Aorta (tissue), 5 donors: ENCODE results near the gene FZR1. TPM values are rescaled to one million over a fixed set of nuclear protein-coding genes. Genes with fewer than 3 reads are reported as not detected.

Experiments
- ATAC-seq: fragments of 200-7000 bp; cut with Tn5 transposase; one replicate; pipeline ENCODE4 v1.9.1; 2022; ENCODE audit warnings: moderate library complexity; ENCODE audit not compliant: low FRiP score
- DNase-seq, 2 donors: peaks; one replicate each; pipeline ENCODE4 v3.0.0-alpha.2; 2020
- H3K27ac ChIP-seq, 2 donors: one replicate each; pipeline ENCODE4 v1.5.1; 2013; ENCODE audit warnings: low read length in 2 of 2, mild to moderate bottlenecking in 2 of 2, moderate library complexity in 2 of 2, control low read depth in 1 of 2, inconsistent platforms in 1 of 2, low read depth in 1 of 2
- H3K27me3 ChIP-seq, 2 donors: one replicate each; pipeline ENCODE4 v1.6.1; 2013; ENCODE audit warnings: control low read depth in 1 of 2, low read length in 1 of 2, mild to moderate bottlenecking in 1 of 2, moderate library complexity in 1 of 2; ENCODE audit not compliant: insufficient read depth in 2 of 2, control insufficient read depth in 1 of 2
- H3K36me3 ChIP-seq, 2 donors: one replicate each; pipeline ENCODE4 v1.6.1; 2013; ENCODE audit warnings: control low read depth in 1 of 2, low read length in 1 of 2, mild to moderate bottlenecking in 1 of 2; ENCODE audit not compliant: insufficient read depth in 2 of 2, control insufficient read depth in 1 of 2
- H3K4me1 ChIP-seq, 2 donors: one replicate each; pipeline ENCODE4 v1.6.1; 2013; ENCODE audit warnings: low read length in 2 of 2, control low read depth in 1 of 2, mild to moderate bottlenecking in 1 of 2, moderate library complexity in 1 of 2; ENCODE audit not compliant: insufficient read depth in 2 of 2, control insufficient read depth in 1 of 2
- H3K4me3 ChIP-seq, 2 donors: one replicate each; pipeline ENCODE4 v1.5.1; 2013; ENCODE audit warnings: low read length in 2 of 2, control low read depth in 1 of 2, mild to moderate bottlenecking in 1 of 2
- H3K9me3 ChIP-seq: one replicate; pipeline ENCODE4 v1.6.1; 2013; ENCODE audit warnings: mild to moderate bottlenecking, low read length; ENCODE audit not compliant: control insufficient read depth
- WGBS, 2 donors: extraction: QIAGEN DNeasy Blood & Tissue Kit; methylation state at CpG; one replicate each; pipeline ENCODE4 v1.1.7; 2013; 5-methylcytosine and 5-hydroxymethylcytosine counted together
- intact Hi-C, 2 donors: fragments of 100-400 bp; cut with DNase I; formaldehyde crosslinking; loops; one replicate each; pipeline versions ENCODE4 v1.14.2 to v1.15.0; 2022
- polyA plus RNA-seq, 2 donors: library from polyadenylated mRNA; stranded (reverse); fragments of 200-250 nt; gene quantifications; one replicate each; pipeline ENCODE4 v1.2.3, GENCODE V29; 2013
- total RNA-seq, 2 donors: library from RNA; stranded (reverse); fragmentation: NEBNext Ultra II Directional; extraction: Animal tissue kit (Norgen Biotek cat#: 25700); gene quantifications; one replicate each; pipeline ENCODE4 v1.2.1, GENCODE V29; 2021
- donor health status: healthy with polysubstance abuse.
- donor health status: Bipolar disorder and iron deficiency.
- donor health status: DM: no; HTN: no; CAD: no.
- donor health status: DM: no; HTN: no; CAD: no.
- donor health status: DM: yes; HTN: yes; CAD: no.

FZR1 gene
- total and polyA plus RNA-seq, 4 donors, result 8.0 to 42.0 (median 29.4) TPM

DNA sequence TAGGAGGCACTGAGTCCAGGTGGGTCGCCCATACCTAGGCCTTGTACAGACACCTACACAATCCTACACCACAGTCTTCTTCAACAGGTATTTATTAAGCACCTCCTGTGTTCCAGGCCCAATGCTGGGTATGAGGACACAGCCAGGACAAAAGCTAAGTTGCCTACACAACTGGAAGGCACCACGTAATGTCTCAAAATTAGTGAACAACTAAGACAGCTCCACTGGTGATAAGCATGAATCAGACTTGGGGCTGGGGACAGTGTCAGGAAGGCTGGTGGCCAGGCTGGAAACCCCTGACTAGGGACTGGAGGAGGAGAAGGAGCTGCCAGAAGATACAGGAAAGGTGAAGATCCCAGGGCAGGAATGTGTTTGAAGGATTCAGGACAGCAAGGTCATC, 28.2 kb upstream of the FZR1 start:
- WGBS, 2 donors, result 93 to 97% methylated on average over 2 of the region's 2 CpGs
- Histone ChIP-seq H3K4me3 (no peak overlapping the region), H3K27ac (no peak overlapping the region), H3K9me3 (no peaks in the 10 kb centered on the region), H3K36me3 (no peaks in the 10 kb centered on the region), H3K4me1 (no peaks in the 10 kb centered on the region), H3K27me3 (no peaks in the 10 kb centered on the region)
- intact Hi-C loops, result no loop called here
- ATAC-seq, result no peak
- no peak for DNase-seq

DNA sequence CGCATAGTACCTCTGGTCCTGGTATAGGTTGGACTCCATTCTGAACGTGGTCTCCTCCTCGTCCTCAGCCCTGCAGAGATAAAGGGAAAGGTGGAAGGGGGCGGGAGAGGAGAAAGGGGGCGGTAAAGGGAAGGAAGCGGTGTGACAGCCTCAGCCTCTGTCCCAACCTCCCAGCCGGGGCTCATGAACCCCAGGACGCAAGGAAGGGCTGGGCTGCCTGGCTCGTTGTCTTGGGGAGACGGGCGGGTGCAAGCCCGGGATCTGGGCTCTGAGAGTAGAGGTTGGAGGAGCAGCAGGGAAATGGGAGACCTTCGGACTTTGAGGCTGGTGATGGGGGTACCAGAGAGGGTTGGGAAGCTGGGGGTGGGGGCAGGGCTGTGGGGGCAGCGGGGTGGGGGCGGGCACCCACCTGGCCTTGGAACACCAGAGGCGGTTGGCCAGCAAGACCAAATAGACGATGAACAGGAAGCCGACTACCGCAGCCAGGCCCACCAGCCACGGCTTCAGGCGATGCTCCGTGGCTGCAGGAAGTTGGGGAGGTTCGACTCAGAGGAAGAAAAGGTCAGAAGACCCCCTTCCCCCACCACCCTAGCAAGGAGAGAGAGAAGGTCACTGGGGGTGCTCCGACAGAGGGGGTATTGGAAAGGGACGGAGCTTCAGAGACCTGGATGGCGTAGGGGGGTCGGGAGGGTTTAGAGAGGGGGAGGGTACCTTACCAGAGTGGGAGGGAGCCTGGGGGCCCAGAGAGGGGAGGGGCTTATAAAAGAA, 27.5 kb upstream of the FZR1 start:
- intact Hi-C loops, result no loop called here
- no peaks in the 10 kb centered on the region for H3K27me3 ChIP-seq
- 21 to 31% methylated on average over 26 to 27 of the region's 27 CpGs for WGBS, 2 donors

GRCh38 chr19:3479177-3479833, 26.8 kb upstream of the FZR1 start:
- 25 to 37% methylated on average over 7 of the region's 7 CpGs for WGBS, 2 donors
- ATAC-seq, result no peak

More for the DNA sequence above, 27.5 kb upstream of the FZR1 start:
- H3K4me1 ChIP-seq, result no peaks in the 10 kb centered on the region
- DNase-seq (no peak), ATAC-seq (no peak)
- H3K36me3 ChIP-seq, result no peaks in the 10 kb centered on the region
- no peaks in the 10 kb centered on the region for H3K9me3 ChIP-seq
- H3K4me3 ChIP-seq, result no peak overlapping the region
- H3K27ac ChIP-seq, result no peak overlapping the region

DNA sequence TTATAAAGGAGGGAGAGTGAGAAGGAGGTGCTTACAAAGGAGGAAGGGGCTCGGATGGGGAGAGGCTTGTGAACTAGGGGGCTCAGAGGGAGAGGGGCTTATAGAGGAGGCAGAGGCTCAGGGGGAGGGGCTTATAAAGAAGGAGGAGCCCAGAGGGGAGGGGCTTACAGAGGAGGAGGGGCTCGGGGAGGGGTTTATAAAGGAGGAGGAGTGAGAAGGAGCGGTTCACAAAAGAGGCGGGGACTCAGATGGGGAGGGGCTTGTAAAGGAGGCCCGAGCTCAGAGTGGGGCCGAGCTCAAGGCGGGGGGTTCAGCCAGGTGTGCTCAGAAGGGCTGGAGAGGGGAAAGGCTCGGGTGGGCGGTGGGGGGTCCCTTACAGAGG, 26.3 kb upstream of the FZR1 start:
- Histone ChIP-seq H3K36me3 (no peaks in the 10 kb centered on the region), H3K4me1 (no peaks in the 10 kb centered on the region), H3K27me3 (no peaks in the 10 kb centered on the region), H3K27ac (no peak overlapping the region), H3K4me3 (no peak overlapping the region), H3K9me3 (no peaks in the 10 kb centered on the region)
- DNase-seq, result no peak
- no peak for ATAC-seq
- intact Hi-C loops, result no loop called here
- 37 to 50% methylated on average over 9 of the region's 9 CpGs for WGBS, 2 donors

More at GRCh38 chr19:3479177-3479833, 26.8 kb upstream of the FZR1 start:
- no peak overlapping the region for H3K27ac ChIP-seq
- no peaks in the 10 kb centered on the region for H3K36me3 ChIP-seq
- H3K4me1 ChIP-seq, result no peaks in the 10 kb centered on the region
- H3K27me3 ChIP-seq, result no peaks in the 10 kb centered on the region
- no peaks in the 10 kb centered on the region for H3K9me3 ChIP-seq
- intact Hi-C loops, result no loop called here
- no peak for DNase-seq
- H3K4me3 ChIP-seq, result no peak overlapping the region

GRCh38 chr19:3480383-3481091, 25.6 kb upstream of the FZR1 start, which contains the start of gene SMIM24:
SMIM24 (minus strand) TSS chr19:3480525; CDS start chr19:3480463, 62 bp downstream.
- WGBS, 2 donors, result 31 to 41% methylated on average over 25 to 27 of the region's 27 CpGs
- intact Hi-C loops, result no loop called here
- H3K27me3 ChIP-seq, result no peaks in the 10 kb centered on the region

GRCh38 chr19:3481241-3482090, 24.6 kb upstream of the FZR1 start:
- Histone ChIP-seq H3K27me3 (no peaks in the 10 kb centered on the region), H3K36me3 (no peaks in the 10 kb centered on the region), H3K9me3 (no peaks in the 10 kb centered on the region), H3K27ac (no peak overlapping the region), H3K4me1 (no peaks in the 10 kb centered on the region), H3K4me3 (no peak overlapping the region)
- DNase-seq, result no peak
- WGBS, 2 donors, result 58 to 59% methylated on average over 38 of the region's 38 CpGs
- ATAC-seq, result no peak
- intact Hi-C loops, result no loop called here

More at GRCh38 chr19:3480383-3481091, 25.6 kb upstream of the FZR1 start, which contains the start of gene SMIM24:
- ATAC-seq (no peak), DNase-seq (no peak)
- no peak within 1 kb of the TSS for H3K4me3 ChIP-seq
- H3K36me3 ChIP-seq, result no peaks in the 10 kb centered on the region
- no peak within 1 kb of the TSS for H3K27ac ChIP-seq
- no peaks in the 10 kb centered on the region for H3K9me3 ChIP-seq
- H3K4me1 ChIP-seq, result no peaks in the 10 kb centered on the region

- Histone ChIP-seq H3K9me3 (no peaks in the 10 kb centered on the region), H3K36me3 (no peaks in the 10 kb centered on the region), H3K4me3 (no peak overlapping the region), H3K27me3 (no peaks in the 10 kb centered on the region), H3K27ac (no peak overlapping the region), H3K4me1 (no peaks in the 10 kb centered on the region)
- DNase-seq (no peak), ATAC-seq (no peak)
- intact Hi-C loops, result no loop called here
- 64 to 65% methylated on average over 41 to 49 of the region's 49 CpGs for WGBS, 2 donors
These were observed 23.4 kb upstream of the FZR1 start for GRCh38 chr19:3482507-3483225.

DNA sequence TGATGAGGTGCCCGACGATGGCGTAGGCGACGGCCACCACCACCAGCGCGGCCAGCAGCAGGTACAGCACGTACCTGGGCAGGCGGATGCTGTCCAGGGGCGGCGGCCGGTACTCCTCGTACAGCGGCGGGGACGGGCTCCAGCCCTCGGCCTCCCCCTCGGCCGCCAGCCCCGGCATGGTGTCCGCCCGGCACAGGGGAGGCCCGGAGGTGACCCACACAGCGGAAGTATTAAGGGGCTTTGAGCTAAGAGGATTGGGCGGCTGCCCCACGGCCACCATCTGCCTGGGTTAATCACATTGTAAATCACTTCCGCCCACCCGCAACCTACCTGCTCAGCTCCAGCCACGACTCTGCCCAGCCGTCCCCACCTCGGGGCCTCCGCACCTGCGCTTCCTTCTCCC, 22.9 kb upstream of the FZR1 start, which contains the start of gene SMIM44:
TSS of gene SMIM44 (minus strand) at position 216 of the 403 bp plus-strand sequence. CDS start at position 178, 38 bp downstream.
- Histone ChIP-seq H3K27ac (no peak within 1 kb of the TSS), H3K4me1 (no peaks in the 10 kb centered on the region), H3K36me3 (no peaks in the 10 kb centered on the region), H3K9me3 (no peaks in the 10 kb centered on the region), H3K27me3 (no peaks in the 10 kb centered on the region), H3K4me3 (no peak within 1 kb of the TSS)
- ATAC-seq, result no peak
- DNase-seq, result no peak
- intact Hi-C loops, result no loop called here
- 71 to 73% methylated on average over 23 to 33 of the region's 33 CpGs for WGBS, 2 donors
